Left ventricle myocardium inferior (tissue), 1 donor: ENCODE results near the gene CACNB2. TPM values are rescaled to one million over a fixed set of nuclear protein-coding genes. Genes with fewer than 3 reads are reported as not detected.
"Not testable (repeated sequence)": the region's sequence is repeated elsewhere in the genome, so short reads cannot be mapped to it uniquely, and the experiment has no call there.

Experiments used
- DNase-seq: peaks from one replicate; pipeline ENCODE4 v3.0.0-alpha.2; 2020
- H3K27ac ChIP-seq: fragments of 200-600 bp; replicated peaks from 2 replicates; pipeline ENCODE4 v1.8.0; 2021
- H3K27me3 ChIP-seq: fragments of 200-600 bp; 2 replicates; pipeline ENCODE4 v1.8.0; 2021; ENCODE audit warnings: low read depth
- H3K36me3 ChIP-seq: fragments of 200-600 bp; 2 replicates; pipeline ENCODE4 v1.8.0; 2021
- H3K4me1 ChIP-seq: fragments of 200-600 bp; 2 replicates; pipeline ENCODE4 v1.8.0; 2021
- H3K4me3 ChIP-seq: fragments of 200-600 bp; 2 replicates; pipeline ENCODE4 v1.8.0; 2021; ENCODE audit warnings: mild to moderate bottlenecking, moderate library complexity
- H3K9me3 ChIP-seq: fragments of 200-600 bp; replicated peaks from 2 replicates; pipeline ENCODE4 v1.8.0; 2021
- intact Hi-C: fragments of 100-400 bp; cut with micrococcal nuclease; formaldehyde crosslinking; loops from one replicate; pipeline ENCODE4 v1.11.0; 2022
- total RNA-seq: library from RNA; stranded (reverse); fragmentation: NEBNext Ultra II Directional; extraction: Animal tissue kit (Norgen Biotek cat#: 25700); gene quantifications from one replicate; pipeline ENCODE4 v1.2.1, GENCODE V29; 2021
- TF ChIP-seq, protein P1 (sequence below): fragments of 200-600 bp; IDR thresholded peaks from 2 replicates; pipeline ENCODE4 v1.8.0; 2021; ENCODE audit warnings: antibody characterized with exemption, mild to moderate bottlenecking, borderline replicate concordance
- donor health status: DM: no; HTN: yes; CAD: no; lungs with severe emphysema.

The CACNB2 gene
- total RNA-seq, 1 donor from 2014 or later, result 38.1 TPM

DNA sequence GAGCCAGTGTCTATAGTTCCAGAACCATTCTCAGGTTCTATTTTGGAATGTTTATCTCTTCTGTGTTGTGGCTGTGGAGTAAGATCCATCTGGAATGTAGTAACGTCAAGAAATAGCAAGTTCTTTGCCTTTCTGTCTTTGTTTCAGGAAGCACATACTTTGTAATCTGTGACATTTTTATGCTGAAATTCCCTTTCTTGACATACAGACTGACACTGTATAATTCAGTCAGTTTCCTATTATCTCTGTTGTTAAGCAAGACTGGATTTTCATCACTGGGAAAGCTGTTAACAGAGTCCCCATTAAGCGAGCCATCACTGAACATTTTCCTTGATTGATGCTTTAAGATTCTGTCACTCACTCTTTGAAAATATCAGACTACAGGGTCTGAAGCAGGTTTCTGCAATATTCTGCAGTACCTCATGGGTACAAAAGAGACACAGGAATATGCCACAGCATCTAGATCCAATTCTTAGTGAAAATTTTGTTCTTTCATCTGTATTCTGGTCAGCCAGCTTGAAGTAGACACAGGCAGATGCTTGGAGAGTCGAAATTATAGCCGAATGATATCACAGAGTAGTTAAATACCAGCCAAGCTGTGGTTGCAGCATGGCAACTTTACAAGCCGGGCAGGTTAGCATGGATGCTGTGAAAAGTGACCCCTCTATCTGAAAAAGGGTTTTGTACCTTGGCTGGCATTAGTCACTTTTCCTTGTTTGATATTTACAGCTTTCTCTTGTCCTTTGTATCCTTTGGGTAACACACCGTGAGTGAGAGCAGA lies 62.6 kb downstream of the CACNB2 start:
- intact Hi-C loops, result loop anchor here (10.0 kb wide), 1 partner anchor 58 kb away; the partner anchor contains the start of gene CACNB2
- Histone ChIP-seq H3K4me3 (no peak overlapping the region), H3K36me3 (no peaks in the 10 kb centered on the region), H3K27me3 (no peaks in the 10 kb centered on the region), H3K27ac (no peak overlapping the region), H3K4me1 (peaks cover 21% of the 10 kb centered on the region), H3K9me3 (no peaks in the 10 kb centered on the region)
- no peak for DNase-seq
- TF ChIP-seq, protein P1, sequence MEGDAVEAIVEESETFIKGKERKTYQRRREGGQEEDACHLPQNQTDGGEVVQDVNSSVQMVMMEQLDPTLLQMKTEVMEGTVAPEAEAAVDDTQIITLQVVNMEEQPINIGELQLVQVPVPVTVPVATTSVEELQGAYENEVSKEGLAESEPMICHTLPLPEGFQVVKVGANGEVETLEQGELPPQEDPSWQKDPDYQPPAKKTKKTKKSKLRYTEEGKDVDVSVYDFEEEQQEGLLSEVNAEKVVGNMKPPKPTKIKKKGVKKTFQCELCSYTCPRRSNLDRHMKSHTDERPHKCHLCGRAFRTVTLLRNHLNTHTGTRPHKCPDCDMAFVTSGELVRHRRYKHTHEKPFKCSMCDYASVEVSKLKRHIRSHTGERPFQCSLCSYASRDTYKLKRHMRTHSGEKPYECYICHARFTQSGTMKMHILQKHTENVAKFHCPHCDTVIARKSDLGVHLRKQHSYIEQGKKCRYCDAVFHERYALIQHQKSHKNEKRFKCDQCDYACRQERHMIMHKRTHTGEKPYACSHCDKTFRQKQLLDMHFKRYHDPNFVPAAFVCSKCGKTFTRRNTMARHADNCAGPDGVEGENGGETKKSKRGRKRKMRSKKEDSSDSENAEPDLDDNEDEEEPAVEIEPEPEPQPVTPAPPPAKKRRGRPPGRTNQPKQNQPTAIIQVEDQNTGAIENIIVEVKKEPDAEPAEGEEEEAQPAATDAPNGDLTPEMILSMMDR, result no peak

DNA sequence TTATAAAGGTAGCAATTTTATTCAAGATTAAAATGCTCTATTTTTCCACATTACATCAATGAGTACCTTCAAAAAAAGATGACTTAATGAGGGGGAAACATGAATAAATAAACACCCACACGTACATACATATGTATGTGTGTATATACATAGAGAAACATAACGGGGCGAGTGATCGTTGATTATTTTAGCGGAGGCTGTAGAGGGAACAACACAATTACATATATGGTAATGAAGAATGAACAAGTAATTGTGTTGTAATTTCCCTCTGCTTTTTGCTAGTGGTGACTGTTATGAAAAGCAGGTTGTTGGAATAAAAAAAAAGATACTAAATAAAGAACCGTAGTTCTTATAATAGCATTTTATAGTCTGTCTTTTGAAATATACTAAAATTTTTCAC lies 63.2 kb downstream of the CACNB2 start:
- H3K27ac ChIP-seq, result no peak overlapping the region
- H3K4me3 ChIP-seq, result no peak overlapping the region
- no peaks in the 10 kb centered on the region for H3K36me3 ChIP-seq
- H3K27me3 ChIP-seq, result no peaks in the 10 kb centered on the region
- peaks cover 21% of the 10 kb centered on the region for H3K4me1 ChIP-seq
- no peaks in the 10 kb centered on the region for H3K9me3 ChIP-seq
- intact Hi-C loops, result loop anchor here (10.0 kb wide), 1 partner anchor 59 kb away; the partner anchor contains the start of gene CACNB2
- no peak for DNase-seq
- TF ChIP-seq, protein P1, result no peak

DNA sequence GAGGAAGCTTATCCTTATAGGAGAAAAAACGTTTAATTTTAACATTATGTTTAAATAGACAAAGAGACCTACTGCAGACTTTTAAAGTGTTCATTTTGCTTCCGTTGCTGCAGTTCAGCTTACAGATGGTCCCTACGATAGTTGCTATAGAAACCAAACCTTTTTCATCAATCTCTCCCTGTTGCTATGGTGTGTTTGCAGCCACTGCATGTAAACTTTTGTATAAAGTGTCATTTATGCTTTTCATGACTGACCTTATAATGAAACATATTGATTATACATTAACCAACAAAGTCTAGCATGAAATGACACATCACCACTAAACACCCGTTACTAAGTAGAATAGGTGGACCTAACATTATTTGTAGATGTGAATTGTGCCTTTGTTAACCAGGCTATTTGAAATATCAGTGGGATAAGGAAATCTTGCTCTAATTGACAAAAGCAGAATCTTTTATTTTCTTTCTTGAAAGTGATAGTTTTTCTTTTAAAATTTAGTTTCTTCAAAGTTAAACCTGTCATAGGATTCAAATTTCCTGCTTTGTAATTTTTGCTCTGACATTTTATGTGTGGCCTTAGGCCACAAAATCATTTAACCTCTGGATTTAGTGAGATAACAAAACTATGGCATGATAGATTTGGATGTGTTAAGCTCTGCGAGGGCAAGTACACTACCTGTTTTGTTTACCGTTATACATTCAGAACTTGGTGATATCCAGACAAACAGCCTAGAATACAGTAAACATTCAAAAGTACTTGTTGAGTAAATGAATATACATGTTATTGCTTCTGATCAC lies 64.0 kb downstream of the CACNB2 start:
- no peak overlapping the region for H3K27ac ChIP-seq
- H3K27me3 ChIP-seq, result no peaks in the 10 kb centered on the region
- intact Hi-C loops, result loop anchor here (10.0 kb wide), 1 partner anchor 59 kb away; the partner anchor contains the start of gene CACNB2
- peaks cover 23% of the 10 kb centered on the region for H3K4me1 ChIP-seq
- no peaks in the 10 kb centered on the region for H3K9me3 ChIP-seq
- no peak overlapping the region for H3K4me3 ChIP-seq
- H3K36me3 ChIP-seq, result no peaks in the 10 kb centered on the region
- TF ChIP-seq, protein P1, result no peak
- no peak for DNase-seq

DNA sequence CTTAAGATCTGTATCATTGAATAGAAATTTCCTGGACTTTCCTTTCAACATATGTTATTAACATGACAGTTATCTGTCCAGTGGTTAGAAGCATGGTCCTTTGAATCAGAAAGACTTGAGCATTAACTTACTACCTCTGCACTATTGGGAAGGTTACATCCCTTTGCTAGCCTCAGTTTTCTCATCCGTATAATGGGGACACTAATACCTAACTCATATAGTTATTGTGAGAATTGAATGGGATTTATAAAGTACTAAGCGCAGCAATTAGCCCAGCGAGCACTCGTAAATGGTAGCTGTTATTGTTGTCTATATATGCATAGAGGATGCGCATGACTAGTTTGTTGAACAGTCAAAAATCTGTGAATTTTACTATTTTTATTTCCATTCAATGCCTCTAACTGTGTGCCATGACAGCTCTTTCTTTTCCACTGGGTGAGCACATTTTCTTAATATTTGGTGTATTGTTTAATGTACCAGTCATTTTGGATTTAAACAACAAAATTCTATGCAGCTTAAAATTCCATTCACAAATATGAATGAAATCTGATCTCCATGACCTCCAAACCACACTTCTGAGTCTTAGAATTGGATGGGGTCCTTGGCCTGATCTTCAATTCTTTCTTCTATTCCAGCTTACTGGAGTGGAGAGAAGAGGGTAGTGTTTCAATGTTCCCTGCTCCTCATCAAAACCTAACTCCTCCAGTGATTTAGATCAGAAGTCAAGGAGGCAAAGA lies 65.0 kb downstream of the CACNB2 start:
- Histone ChIP-seq H3K27ac (no peak overlapping the region), H3K4me3 (no peak overlapping the region), H3K4me1 (peaks cover 25% of the 10 kb centered on the region), H3K36me3 (no peaks in the 10 kb centered on the region), H3K27me3 (no peaks in the 10 kb centered on the region), H3K9me3 (no peaks in the 10 kb centered on the region)
- no peak for DNase-seq
- TF ChIP-seq, protein P1, result no peak
- intact Hi-C loops, result loop anchor here (10.0 kb wide), 1 partner anchor 60 kb away; the partner anchor contains the start of gene CACNB2

DNA sequence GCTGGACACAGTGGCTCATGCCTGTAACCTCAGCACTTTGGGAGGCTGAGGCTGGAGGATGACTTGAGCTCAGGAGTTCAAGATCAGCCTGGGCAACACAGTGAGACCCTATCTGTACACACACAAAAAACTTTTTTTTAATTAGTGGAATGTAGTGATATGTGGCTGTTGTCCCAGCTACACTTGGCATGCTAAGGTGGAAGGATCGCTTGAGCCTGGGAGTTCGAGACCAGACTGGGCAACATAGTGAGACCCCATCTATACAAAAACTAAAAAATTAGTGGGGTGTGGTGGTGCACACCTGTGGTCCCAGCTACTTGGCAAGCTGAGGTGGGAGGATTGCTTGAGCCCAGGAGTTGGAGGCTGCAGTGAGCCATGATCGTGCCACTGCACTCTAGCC lies 68.0 kb downstream of the CACNB2 start:
- H3K27me3 ChIP-seq, H3K36me3 ChIP-seq, H3K27ac ChIP-seq, DNase-seq, H3K4me3 ChIP-seq, H3K9me3 ChIP-seq: not testable (repeated sequence)
- intact Hi-C loops, result loop anchor here (10.0 kb wide), 1 partner anchor 63 kb away; the partner anchor contains the start of gene CACNB2
- peaks cover 29% of the 10 kb centered on the region for H3K4me1 ChIP-seq
